MM.1S (cell line): ENCODE results near the gene MAGI3.

ENCODE experiments used
- DNase-seq: peaks from one replicate; pipeline ENCODE4 v3.0.0-alpha.2; 2015
- H2AFZ ChIP-seq: fragments of 300-600 bp; sonication (generic); 2 replicates; pipeline ENCODE4 v1.6.0; 2016; ENCODE audit warnings: antibody characterized with exemption, low read length
- H3F3A ChIP-seq: fragments of 300-600 bp; sonication (generic); 2 replicates; pipeline ENCODE4 v1.6.1; 2016; ENCODE audit warnings: mild to moderate bottlenecking, antibody characterized with exemption, low read length, moderate library complexity, mixed read lengths; ENCODE audit not compliant: insufficient read depth
- H3K27ac ChIP-seq: fragments of 300-600 bp; sonication (generic); 2 replicates; pipeline ENCODE4 v1.5.1; 2016; ENCODE audit warnings: mild to moderate bottlenecking, low read length
- H3K27me3 ChIP-seq: fragments of 300-600 bp; sonication (generic); replicated peaks from 2 replicates; pipeline ENCODE4 v1.6.0; 2016; ENCODE audit warnings: low read length; ENCODE audit not compliant: insufficient read depth
- H3K36me3 ChIP-seq: fragments of 300-600 bp; sonication (generic); replicated peaks from 2 replicates; pipeline ENCODE4 v1.6.1; 2016; ENCODE audit warnings: mild to moderate bottlenecking, low read length, mixed read lengths; ENCODE audit not compliant: insufficient read depth
- H3K4me1 ChIP-seq: fragments of 300-600 bp; sonication (generic); 2 replicates; pipeline ENCODE4 v1.6.1; 2016; ENCODE audit warnings: low read length, mixed read lengths
- H3K4me2 ChIP-seq: fragments of 300-600 bp; sonication (generic); 2 replicates; pipeline ENCODE4 v1.6.0; 2016; ENCODE audit warnings: low read depth, low read length
- H3K4me3 ChIP-seq: fragments of 300-600 bp; sonication (generic); 2 replicates; pipeline ENCODE4 v1.5.1; 2016; ENCODE audit warnings: low read length, mixed read lengths
- H3K79me2 ChIP-seq: fragments of 300-600 bp; sonication (generic); 2 replicates; pipeline ENCODE4 v1.6.1; 2016; ENCODE audit warnings: mixed run types, low read length, mixed read lengths
- H3K9ac ChIP-seq: fragments of 300-600 bp; sonication (generic); 2 replicates; pipeline ENCODE4 v1.6.1; 2016; ENCODE audit warnings: low read length, mixed read lengths
- H3K9me2 ChIP-seq: fragments of 300-600 bp; sonication (generic); replicated peaks from 2 replicates; pipeline ENCODE4 v1.6.1; 2016; ENCODE audit warnings: mild to moderate bottlenecking, low read length, mixed read lengths; ENCODE audit not compliant: insufficient read depth
- H3K9me3 ChIP-seq: fragments of 300-600 bp; sonication (generic); replicated peaks from 2 replicates; pipeline ENCODE4 v1.6.1; 2016; ENCODE audit warnings: mild to moderate bottlenecking, low read length, mixed read lengths; ENCODE audit not compliant: insufficient read depth
- H4K20me1 ChIP-seq: fragments of 300-600 bp; sonication (generic); 2 replicates; pipeline ENCODE4 v1.6.1; 2016; ENCODE audit warnings: mild to moderate bottlenecking, low read length, moderate library complexity, mixed read lengths; ENCODE audit not compliant: insufficient read depth
- CTCF ChIP-seq: fragments of 300-600 bp; sonication (generic); IDR thresholded peaks from 2 replicates; pipeline ENCODE4 v1.5.1; 2016; ENCODE audit warnings: antibody characterized with exemption, low read length, mixed read lengths
- EZH2 ChIP-seq: fragments of 300-600 bp; sonication (generic); optimal IDR thresholded peaks from 2 replicates; pipeline ENCODE3; 2017; ENCODE audit warnings: low read depth, mild to moderate bottlenecking, antibody characterized with exemption, low read length, mixed read lengths
- EZH2phosphoT487 ChIP-seq: fragments of 300-600 bp; sonication (generic); IDR thresholded peaks from 2 replicates; pipeline ENCODE4 v1.6.1; 2018; ENCODE audit warnings: antibody characterized with exemption, low read length

The MAGI3 gene

GRCh38 chr1:113677250-113678158, 287.2 kb downstream of the MAGI3 start:
- no peaks in the 10 kb centered on the region for H3K9me2 ChIP-seq
- H3K36me3 ChIP-seq = no peaks in the 10 kb centered on the region
- peak; percentile 45 for DNase-seq
- H3K4me2 ChIP-seq = no peak overlapping the region
- H3K4me1 ChIP-seq = no peaks in the 10 kb centered on the region
- TF ChIP-seq CTCF (peak; percentile 43), EZH2 (no peak), EZH2phosphoT487 (no peak)
- no peaks in the 10 kb centered on the region for H3F3A ChIP-seq
- no peak overlapping the region for H3K9ac ChIP-seq
- no peak overlapping the region for H3K4me3 ChIP-seq
- H3K79me2 ChIP-seq = no peaks in the 10 kb centered on the region
- H3K27me3 ChIP-seq = no peaks in the 10 kb centered on the region
- H3K27ac ChIP-seq = no peak overlapping the region
- H4K20me1 ChIP-seq = no peaks in the 10 kb centered on the region
- no peak overlapping the region for H2AFZ ChIP-seq
- no peaks in the 10 kb centered on the region for H3K9me3 ChIP-seq

DNA sequence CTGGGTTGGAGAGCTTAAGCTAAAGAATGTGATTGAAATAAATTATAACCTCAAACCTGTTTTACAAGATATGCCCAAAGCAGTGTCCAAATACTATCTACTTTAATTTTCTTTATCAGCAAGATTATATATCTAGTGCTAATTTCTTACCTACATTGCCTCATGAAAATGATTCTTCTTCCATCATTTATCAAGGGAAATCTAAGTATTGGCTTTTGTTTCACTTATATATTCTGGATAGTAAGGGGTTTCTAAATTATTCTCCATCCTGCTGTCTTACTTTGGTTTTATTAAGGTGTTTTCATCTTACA, 287.8 kb downstream of the MAGI3 start:
- no peak for DNase-seq
- Histone ChIP-seq H3K4me1 (no peaks in the 10 kb centered on the region), H3K27me3 (no peaks in the 10 kb centered on the region), H4K20me1 (no peaks in the 10 kb centered on the region), H3K4me3 (no peak overlapping the region), H3K9me2 (no peaks in the 10 kb centered on the region), H3K36me3 (no peaks in the 10 kb centered on the region), H3K27ac (no peak overlapping the region), H3K4me2 (no peak overlapping the region), H3K9ac (no peak overlapping the region), H3K9me3 (no peaks in the 10 kb centered on the region), H3K79me2 (no peaks in the 10 kb centered on the region), H3F3A (no peaks in the 10 kb centered on the region), H2AFZ (no peak overlapping the region)
- TF ChIP-seq EZH2 = no peak
- TF ChIP-seq CTCF = no peak
- TF ChIP-seq EZH2phosphoT487 = no peak

- Histone ChIP-seq H3K9ac (no peak overlapping the region), H3K79me2 (no peaks in the 10 kb centered on the region), H3K36me3 (no peaks in the 10 kb centered on the region), H3K9me3 (no peaks in the 10 kb centered on the region), H3K27ac (no peak overlapping the region), H3K9me2 (no peaks in the 10 kb centered on the region), H3K4me1 (no peaks in the 10 kb centered on the region), H3K27me3 (no peaks in the 10 kb centered on the region), H4K20me1 (no peaks in the 10 kb centered on the region), H3K4me3 (no peak overlapping the region), H2AFZ (no peak overlapping the region), H3K4me2 (no peak overlapping the region), H3F3A (no peaks in the 10 kb centered on the region)
- DNase-seq = no peak
- TF ChIP-seq EZH2 (no peak), CTCF (no peak), EZH2phosphoT487 (no peak)
Observed at GRCh38 chr1:113681596-113682337, 291.5 kb downstream of the MAGI3 start.
